Mesenchymal stem cell (in vitro differentiated cells and primary cell): ENCODE results near the gene TBC1D32.
"Not testable (repeated sequence)": the region's sequence is repeated elsewhere in the genome, so short reads cannot be mapped to it uniquely, and the experiment has no call there.

Experiments used
- DNase-seq: peaks from one replicate; pipeline ENCODE4 v3.0.0-alpha.2; 2013
- H2AFZ ChIP-seq: one replicate; pipeline ENCODE4 v1.6.1; 2013; ENCODE audit warnings: low read depth, mild to moderate bottlenecking, control low read depth, inconsistent platforms, low read length, moderate library complexity
- H2AK5ac ChIP-seq: 2 replicates; pipeline ENCODE4 v1.6.1; 2013; ENCODE audit warnings: low read length, moderate library complexity, mild to moderate bottlenecking, inconsistent platforms; ENCODE audit not compliant: severe bottlenecking
- H2BK120ac ChIP-seq: one replicate; pipeline ENCODE4 v1.6.1; 2013; ENCODE audit warnings: low read depth, mild to moderate bottlenecking, inconsistent platforms, low read length, moderate library complexity
- H2BK12ac ChIP-seq, 2 experiments: one replicate each; pipeline ENCODE4 v1.6.1; 2013; ENCODE audit warnings: inconsistent platforms in 2 of 2, low read length in 2 of 2, mild to moderate bottlenecking in 2 of 2, moderate library complexity in 2 of 2, control low read depth in 1 of 2
- H2BK15ac ChIP-seq: one replicate; pipeline ENCODE4 v1.6.1; 2013; ENCODE audit warnings: mild to moderate bottlenecking, low read depth, inconsistent platforms; ENCODE audit not compliant: poor library complexity, severe bottlenecking
- H2BK5ac ChIP-seq: 2 replicates; pipeline ENCODE4 v1.6.1; 2013; ENCODE audit warnings: low read depth, mild to moderate bottlenecking, low read length, control low read depth, inconsistent platforms; ENCODE audit not compliant: poor library complexity, severe bottlenecking
- H3K14ac ChIP-seq, 2 experiments: one replicate each; pipeline ENCODE4 v1.6.1; 2013; ENCODE audit warnings: inconsistent platforms in 2 of 2, low read length in 2 of 2, control low read depth in 1 of 2, mild to moderate bottlenecking in 1 of 2, moderate library complexity in 1 of 2
- H3K18ac ChIP-seq, 2 experiments: one replicate each; pipeline ENCODE4 v1.6.1; 2013; ENCODE audit warnings: inconsistent platforms in 2 of 2, low read length in 2 of 2, control low read depth in 1 of 2, low read depth in 1 of 2, mild to moderate bottlenecking in 1 of 2
- H3K23ac ChIP-seq, 2 experiments: one replicate each; pipeline ENCODE4 v1.6.1; 2013; ENCODE audit warnings: inconsistent platforms in 2 of 2, low read length in 2 of 2, mild to moderate bottlenecking in 2 of 2, moderate library complexity in 2 of 2, control low read depth in 1 of 2
- H3K27ac ChIP-seq: 2 replicates; pipeline ENCODE4 v1.5.1; 2013; ENCODE audit warnings: mild to moderate bottlenecking, moderate library complexity, low read length, control low read depth, inconsistent platforms; ENCODE audit not compliant: poor library complexity, severe bottlenecking
- H3K27me3 ChIP-seq, 2 experiments: 2 replicates each; pipeline versions ENCODE4 v1.6.1 to v1.7.0; 2013; ENCODE audit warnings: low read length in 2 of 2, mild to moderate bottlenecking in 2 of 2, moderate library complexity in 2 of 2, control low read depth in 1 of 2, inconsistent platforms in 1 of 2; ENCODE audit not compliant: control insufficient read depth in 1 of 2, insufficient read depth in 1 of 2
- H3K36me3 ChIP-seq, 2 experiments: 2 replicates each; pipeline versions ENCODE4 v1.6.1 to v1.7.0; 2013; ENCODE audit warnings: low read length in 2 of 2, control low read depth in 1 of 2, inconsistent platforms in 1 of 2, low read depth in 1 of 2, mild to moderate bottlenecking in 1 of 2; ENCODE audit not compliant: insufficient read depth in 2 of 2, control insufficient read depth in 1 of 2
- H3K4ac ChIP-seq, 2 experiments: one replicate each; pipeline ENCODE4 v1.6.1; 2013; ENCODE audit warnings: inconsistent platforms in 2 of 2, low read length in 2 of 2, mild to moderate bottlenecking in 2 of 2, moderate library complexity in 2 of 2, control low read depth in 1 of 2, low read depth in 1 of 2
- H3K4me1 ChIP-seq: 2 replicates; pipeline ENCODE4 v1.6.1; 2013; ENCODE audit warnings: low read depth, low read length, control low read depth; ENCODE audit not compliant: control insufficient read depth, insufficient read depth
- H3K4me2 ChIP-seq: 2 replicates; pipeline ENCODE4 v1.6.1; 2013; ENCODE audit warnings: low read length, mild to moderate bottlenecking, inconsistent platforms; ENCODE audit not compliant: poor library complexity, severe bottlenecking
- H3K4me3 ChIP-seq, 2 experiments: 2 replicates each; pipeline versions ENCODE4 v1.5.1 to v1.7.0; 2013; ENCODE audit warnings: low read length in 2 of 2, mild to moderate bottlenecking in 2 of 2, control low read depth in 1 of 2, low read depth in 1 of 2; ENCODE audit not compliant: insufficient read depth in 1 of 2
- H3K79me1 ChIP-seq: replicated peaks from 2 replicates; pipeline ENCODE4 v1.6.1; 2013; ENCODE audit warnings: mild to moderate bottlenecking, control low read depth, low read length, inconsistent platforms; ENCODE audit not compliant: poor library complexity, severe bottlenecking
- H3K9ac ChIP-seq: 2 replicates; pipeline ENCODE4 v1.7.0; 2013; ENCODE audit warnings: mild to moderate bottlenecking, low read length, moderate library complexity
- H3K9me3 ChIP-seq: 2 replicates; pipeline ENCODE4 v1.7.0; 2013; ENCODE audit warnings: mild to moderate bottlenecking, low read length; ENCODE audit not compliant: control insufficient read depth
- H4K8ac ChIP-seq: one replicate; pipeline ENCODE4 v1.6.1; 2013; ENCODE audit warnings: inconsistent platforms, mild to moderate bottlenecking, low read length, moderate library complexity
- H4K91ac ChIP-seq: one replicate; pipeline ENCODE4 v1.6.1; 2013; ENCODE audit warnings: mild to moderate bottlenecking, low read length, inconsistent platforms
- WGBS: methylation state at CpG from one replicate; pipeline ENCODE4 v1.1.7; 2013; ENCODE audit warnings: mixed read lengths; 5-methylcytosine and 5-hydroxymethylcytosine counted together

The TBC1D32 gene

GRCh38 chr6:121302882-121303281, 31.4 kb downstream of the TBC1D32 start:
- no peak overlapping the region for H3K27ac ChIP-seq
- H3K23ac ChIP-seq, result no peak overlapping the region

GRCh38 chr6:121301156-121301555, 33.1 kb downstream of the TBC1D32 start:
- H3K9ac ChIP-seq, H2AK5ac ChIP-seq: not testable (repeated sequence)
- 100% methylated on average over 3 of the region's 3 CpGs for WGBS

More at GRCh38 chr6:121302882-121303281, 31.4 kb downstream of the TBC1D32 start:
- Histone ChIP-seq H3K4me2 (no peak overlapping the region), H3K4ac (no peak overlapping the region), H2BK12ac (no peak overlapping the region), H2AFZ (no peak overlapping the region), H3K79me1 (no peaks in the 10 kb centered on the region), H2BK15ac (no peak overlapping the region), H2AK5ac (no peak overlapping the region), H3K14ac (no peak overlapping the region), H2BK120ac (no peak overlapping the region), H3K4me3 (no peak overlapping the region), H3K18ac (no peak overlapping the region), H3K9me3 (no peaks in the 10 kb centered on the region), H3K4me1 (no peaks in the 10 kb centered on the region), H4K91ac (no peak overlapping the region), H3K9ac (no peak overlapping the region), H2BK5ac (no peak overlapping the region), H4K8ac (no peak overlapping the region), H3K27me3 (no peaks in the 10 kb centered on the region), H3K36me3 (peaks cover 0 to 4% of the 10 kb centered on the region in 2 experiments)
- no peak for DNase-seq

GRCh38 chr6:121297694-121298093, 36.6 kb downstream of the TBC1D32 start:
- Histone ChIP-seq H2AK5ac (no peak overlapping the region), H4K91ac (no peak overlapping the region), H4K8ac (no peak overlapping the region), H3K4me1 (no peaks in the 10 kb centered on the region), H3K14ac (no peak overlapping the region), H2BK5ac (no peak overlapping the region), H3K4me2 (no peak overlapping the region), H3K27me3 (no peaks in the 10 kb centered on the region), H2AFZ (no peak overlapping the region), H3K4ac (no peak overlapping the region), H2BK120ac (no peak overlapping the region), H3K23ac (no peak overlapping the region), H3K4me3 (no peak overlapping the region), H3K79me1 (no peaks in the 10 kb centered on the region), H3K9ac (no peak overlapping the region), H3K36me3 (peaks cover 0 to 10% of the 10 kb centered on the region in 2 experiments), H2BK12ac (no peak overlapping the region), H3K9me3 (no peaks in the 10 kb centered on the region), H2BK15ac (no peak overlapping the region), H3K27ac (no peak overlapping the region), H3K18ac (no peak overlapping the region)
- DNase-seq, result peak; percentile 40
- WGBS, result no CpG with 5 or more reads among the region's 1 CpG

More at GRCh38 chr6:121301156-121301555, 33.1 kb downstream of the TBC1D32 start:
- H4K91ac ChIP-seq, H3K14ac ChIP-seq, H3K4me1 ChIP-seq, H3K27ac ChIP-seq, H2AFZ ChIP-seq, H3K18ac ChIP-seq, H2BK15ac ChIP-seq, H3K23ac ChIP-seq, H2BK12ac ChIP-seq, H2BK5ac ChIP-seq, H3K27me3 ChIP-seq, H2BK120ac ChIP-seq, DNase-seq, H3K79me1 ChIP-seq, H3K9me3 ChIP-seq, H3K4me3 ChIP-seq, H3K4me2 ChIP-seq, H3K4ac ChIP-seq, H4K8ac ChIP-seq, H3K36me3 ChIP-seq: not testable (repeated sequence)

DNA sequence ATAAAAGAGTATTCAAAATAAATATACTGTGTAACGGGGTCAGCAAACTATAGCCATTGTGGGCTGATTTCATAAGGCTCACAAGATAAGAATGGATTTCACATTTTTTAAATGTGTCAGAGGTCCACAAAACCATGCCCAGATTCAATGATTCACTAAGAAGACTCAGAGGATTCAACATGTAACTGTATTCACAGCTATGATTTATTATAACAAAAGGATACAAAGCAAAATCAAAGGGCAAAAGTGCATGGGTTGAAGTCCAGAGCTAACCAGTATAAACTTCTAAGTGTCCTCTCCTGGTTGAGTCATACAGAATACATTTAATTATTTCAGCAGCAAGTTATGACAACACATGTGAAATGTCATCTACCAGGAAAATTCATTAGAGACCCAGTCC, 49.2 kb downstream of the TBC1D32 start:
- Histone ChIP-seq H3K4ac (no peak overlapping the region), H3K9ac (no peak overlapping the region), H3K36me3 (peaks cover 0 to 7% of the 10 kb centered on the region in 2 experiments), H4K8ac (no peak overlapping the region), H2BK5ac (no peak overlapping the region), H3K4me3 (no peak overlapping the region), H2AFZ (no peak overlapping the region), H4K91ac (no peak overlapping the region), H3K9me3 (no peaks in the 10 kb centered on the region), H3K4me1 (no peaks in the 10 kb centered on the region), H2BK120ac (no peak overlapping the region), H3K27me3 (no peaks in the 10 kb centered on the region), H2AK5ac (no peak overlapping the region), H3K23ac (no peak overlapping the region), H3K79me1 (no peaks in the 10 kb centered on the region), H2BK15ac (no peak overlapping the region), H3K4me2 (no peak overlapping the region), H2BK12ac (no peak overlapping the region), H3K27ac (no peak overlapping the region), H3K14ac (no peak overlapping the region), H3K18ac (no peak overlapping the region)
- WGBS, result no CpG with 5 or more reads among the region's 1 CpG
- DNase-seq, result peak; percentile 9
